Endothelial cell of umbilical vein (primary cell): ENCODE measurements around the gene MYORG. TPM values are rescaled to one million over a fixed set of nuclear protein-coding genes. Genes with fewer than 3 reads are reported as not detected.
"Not testable (repeated sequence)": the region's sequence is repeated elsewhere in the genome, so short reads cannot be mapped to it uniquely, and the experiment has no call there.

Source experiments
- BruUV-seq: library from RNA; stranded (reverse); fragments of 400-500 nt; replicated peaks from 2 replicates; lab custom pipeline; 2021; lab: Mats Ljungman, UMichigan
- CTCF ChIA-PET: fragments of 300-600, 350-600 bp; sonication (Branson Sonifier 250); formaldehyde crosslinking; loops from one replicate; lab custom pipeline; 2021; ENCODE audit warnings: antibody characterized with exemption, inconsistent platforms; lab: Charles Lee
- POLR2A ChIA-PET: fragments of 300-600, 350-600 bp; sonication (Branson Sonifier 250); formaldehyde crosslinking; loops from one replicate; lab custom pipeline; 2021; ENCODE audit warnings: antibody characterized with exemption, inconsistent platforms; lab: Charles Lee
- DNase-seq: peaks from one replicate; pipeline ENCODE4 v3.0.0-alpha.2; 2011; ENCODE audit warnings: low read depth, low spot score
- FAIRE-seq: peaks from 2 replicates; lab custom pipeline; 2011; peaks lifted over from hg19 to GRCh38; lab: Jason Lieb, UNC
- H2AFZ ChIP-seq: 2 replicates; pipeline ENCODE4 v1.6.0; 2012; ENCODE audit warnings: low read depth, low read length, control low read depth, inconsistent platforms
- H3K27ac ChIP-seq: 2 replicates; pipeline ENCODE4 v1.5.1; 2011; ENCODE audit warnings: low read depth, mild to moderate bottlenecking, control low read depth, low read length, moderate library complexity; ENCODE audit not compliant: insufficient read depth
- H3K27me3 ChIP-seq, 2 experiments: 2 replicates each; pipeline versions ENCODE4 v1.6.0 to v1.6.1; 2011; ENCODE audit warnings: low read length in 2 of 2, mixed read lengths in 1 of 2; ENCODE audit not compliant: control insufficient read depth in 2 of 2, insufficient read depth in 2 of 2
- H3K36me3 ChIP-seq, 2 experiments: 2 replicates in 1 of 2; 3 replicates in 1 of 2; pipeline ENCODE4 v1.5.1; 2011; ENCODE audit warnings: low read length in 2 of 2, mild to moderate bottlenecking in 1 of 2, moderate library complexity in 1 of 2; ENCODE audit not compliant: control insufficient read depth in 2 of 2, insufficient read depth in 2 of 2; ENCODE audit errors: extremely low read depth in 1 of 2
- H3K4me1 ChIP-seq: 3 replicates; pipeline ENCODE4 v1.5.1; 2011; ENCODE audit warnings: mild to moderate bottlenecking, low read length; ENCODE audit not compliant: control insufficient read depth, insufficient read depth; ENCODE audit errors: extremely low read depth
- H3K4me2 ChIP-seq: 2 replicates; pipeline ENCODE4 v1.6.1; 2011; ENCODE audit warnings: low read length, control low read depth, mixed read lengths; ENCODE audit not compliant: insufficient read depth
- H3K4me3 ChIP-seq, 3 experiments: fragments of 200-600 bp in 1 of 3; sonication (generic), shearing (Covaris generic) in 1 of 3; replicated peaks in 1 of 3; 2 replicates each; pipeline ENCODE4 v1.5.1; 2011 to 2016; ENCODE audit warnings: control low read depth in 3 of 3, low read length in 3 of 3, mild to moderate bottlenecking in 2 of 3, inconsistent platforms in 1 of 3, low read depth in 1 of 3, moderate library complexity in 1 of 3; ENCODE audit not compliant: insufficient read depth in 1 of 3
- H3K79me2 ChIP-seq: 2 replicates; pipeline ENCODE4 v1.6.0; 2012; ENCODE audit warnings: low read length, inconsistent platforms; ENCODE audit not compliant: control insufficient read depth, insufficient read depth
- H3K9ac ChIP-seq: replicated peaks from 2 replicates; pipeline ENCODE3; 2011; ENCODE audit warnings: low read length, control low read depth; ENCODE audit not compliant: insufficient read depth; ENCODE audit errors: extremely low read depth
- H3K9me1 ChIP-seq: replicated peaks from 3 replicates; pipeline ENCODE4 v1.6.0; 2011; ENCODE audit warnings: mild to moderate bottlenecking, low read length; ENCODE audit not compliant: control insufficient read depth, insufficient read depth; ENCODE audit errors: extremely low read depth
- H3K9me3 ChIP-seq: replicated peaks from 2 replicates; pipeline ENCODE4 v1.5.1; 2012; ENCODE audit warnings: low read length, inconsistent platforms; ENCODE audit not compliant: control insufficient read depth, insufficient read depth
- H4K20me1 ChIP-seq: replicated peaks from 2 replicates; pipeline ENCODE3; 2011; ENCODE audit warnings: mild to moderate bottlenecking, low read length; ENCODE audit not compliant: control insufficient read depth, insufficient read depth; ENCODE audit errors: extremely low read depth
- EZH2 ChIP-seq: IDR thresholded peaks from 2 replicates; pipeline ENCODE4 v1.6.1; 2012; ENCODE audit warnings: borderline replicate concordance, low read depth, mild to moderate bottlenecking, moderate library complexity, low read length, inconsistent platforms; ENCODE audit not compliant: severe bottlenecking
- FOS ChIP-seq: IDR thresholded peaks from 2 replicates; pipeline ENCODE4 v1.6.1; 2011; ENCODE audit warnings: mild to moderate bottlenecking, low read length, moderate library complexity, borderline replicate concordance; ENCODE audit not compliant: insufficient read depth
- MAX ChIP-seq: IDR thresholded peaks from 2 replicates; pipeline ENCODE4 v1.6.1; 2011; ENCODE audit not compliant: insufficient read depth, insufficient read length
- MYC ChIP-seq: IDR thresholded peaks from one replicate; pipeline ENCODE4 v1.6.1; 2011; ENCODE audit warnings: mild to moderate bottlenecking, low read depth, low read length
- POLR2A ChIP-seq: IDR thresholded peaks from 2 replicates; pipeline ENCODE4 v1.6.1; 2012; ENCODE audit warnings: low read depth, mild to moderate bottlenecking, control low read depth, low read length
- dilution Hi-C: fragments of 300-500 bp; cut with MboI; formaldehyde crosslinking; loops from one replicate; pipeline ENCODE4 v1.15.0; 2019; ENCODE audit warnings: low sequenced_read_pairs; ENCODE audit not compliant: extremely low pct_ligation_motif_present
- intact Hi-C: fragments of 100-400 bp; cut with micrococcal nuclease; formaldehyde crosslinking; loops from one replicate; pipeline ENCODE4 v1.10.0; 2022
- polyA plus RNA-seq, 4 experiments: library from polyadenylated mRNA; depleted of rRNA in 3 of 4; stranded (reverse) in 3 of 4; unstranded in 1 of 4; fragments of >200 nt; gene quantifications; 2 replicates each; pipeline versions ENCODE4 v1.2.1 to v1.2.3, GENCODE V29; 2011 to 2012; ENCODE audit warnings: missing spikeins in 1 of 4
- total RNA-seq: library from RNA; stranded (reverse); gene quantifications from 2 replicates; pipeline ENCODE4 v1.2.3, GENCODE V29; 2021
- TF ChIP-seq, protein P1 (sequence below), 2 donors: IDR thresholded peaks; 1 replicate in 1 of 2; 2 replicates in 1 of 2; pipeline ENCODE4 v1.5.1; 2011; ENCODE audit warnings: low read length in 2 of 2, mild to moderate bottlenecking in 2 of 2, moderate library complexity in 2 of 2, control low read depth in 1 of 2, inconsistent platforms in 1 of 2, low read depth in 1 of 2; ENCODE audit not compliant: insufficient read depth in 1 of 2; ENCODE audit errors: extremely low read depth in 1 of 2

MYORG gene
- total and polyA plus RNA-seq, 2 donors (not counting 3 experiments of a cell fraction or from before 2014, with no cell fraction given): 2.8 to 7.0 TPM

- DNase-seq: no peak
- no peaks in the 10 kb centered on the region for H3K9me1 ChIP-seq
- no peak for TF ChIP-seq POLR2A
- no peak for TF ChIP-seq EZH2
- TF ChIP-seq MAX: no peak
- TF ChIP-seq FOS: no peak
- TF ChIP-seq MYC: no peak
- TF ChIP-seq, protein P1, sequence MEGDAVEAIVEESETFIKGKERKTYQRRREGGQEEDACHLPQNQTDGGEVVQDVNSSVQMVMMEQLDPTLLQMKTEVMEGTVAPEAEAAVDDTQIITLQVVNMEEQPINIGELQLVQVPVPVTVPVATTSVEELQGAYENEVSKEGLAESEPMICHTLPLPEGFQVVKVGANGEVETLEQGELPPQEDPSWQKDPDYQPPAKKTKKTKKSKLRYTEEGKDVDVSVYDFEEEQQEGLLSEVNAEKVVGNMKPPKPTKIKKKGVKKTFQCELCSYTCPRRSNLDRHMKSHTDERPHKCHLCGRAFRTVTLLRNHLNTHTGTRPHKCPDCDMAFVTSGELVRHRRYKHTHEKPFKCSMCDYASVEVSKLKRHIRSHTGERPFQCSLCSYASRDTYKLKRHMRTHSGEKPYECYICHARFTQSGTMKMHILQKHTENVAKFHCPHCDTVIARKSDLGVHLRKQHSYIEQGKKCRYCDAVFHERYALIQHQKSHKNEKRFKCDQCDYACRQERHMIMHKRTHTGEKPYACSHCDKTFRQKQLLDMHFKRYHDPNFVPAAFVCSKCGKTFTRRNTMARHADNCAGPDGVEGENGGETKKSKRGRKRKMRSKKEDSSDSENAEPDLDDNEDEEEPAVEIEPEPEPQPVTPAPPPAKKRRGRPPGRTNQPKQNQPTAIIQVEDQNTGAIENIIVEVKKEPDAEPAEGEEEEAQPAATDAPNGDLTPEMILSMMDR (IDR thresholded peaks at IDR 0.05; ENCODE audit: extremely low read depth in 1 of 2, insufficient read depth in 1 of 2, low read depth in 1 of 2, low read length in 2 of 2): no peak
- dilution Hi-C loops (no loop called here), intact Hi-C loops (no loop called here)
- BruUV-seq: no TSS peak
- no peaks in the 10 kb centered on the region for H3K4me1 ChIP-seq
- no peaks in the 10 kb centered on the region for H3K27me3 ChIP-seq
- CTCF ChIA-PET: interaction anchor here (0.6 to 1.4 kb wide), 5 partner anchors 8 to 209 kb away, joined by 3 to 7 read pairs (median 3); partner anchors contain the start of gene MYORG
- no peak for FAIRE-seq
- H3K4me3 ChIP-seq: no peak overlapping the region
- peaks cover 2% of the 10 kb centered on the region for H3K79me2 ChIP-seq
- POLR2A ChIA-PET: interaction anchor here (0.6 kb wide), 1 partner anchor 460 kb away, joined by 10 read pairs; no protein-coding TSS in a partner anchor
- no peak overlapping the region for H3K27ac ChIP-seq
- H3K4me2 ChIP-seq: no peak overlapping the region
- no peak overlapping the region for H3K9ac ChIP-seq
- no peak overlapping the region for H2AFZ ChIP-seq
- H3K36me3 ChIP-seq: peaks cover 4 to 25% of the 10 kb centered on the region in 2 experiments
- H4K20me1 ChIP-seq: no peaks in the 10 kb centered on the region
- H3K9me3 ChIP-seq: no peaks in the 10 kb centered on the region
These were observed 37.9 kb downstream of the MYORG start for GRCh38 chr9:34338665-34339385.

- not testable (repeated sequence) for BruUV-seq
These were observed 38.6 kb downstream of the MYORG start for GRCh38 chr9:34338079-34338478.

More at GRCh38 chr9:34338079-34338478, 38.6 kb downstream of the MYORG start:
- FAIRE-seq, H3K9me1 ChIP-seq, H3K4me1 ChIP-seq, intact Hi-C loops, dilution Hi-C loops, POLR2A ChIA-PET, H3K27ac ChIP-seq, H3K9ac ChIP-seq, H4K20me1 ChIP-seq, H3K4me3 ChIP-seq, H3K79me2 ChIP-seq, H3K27me3 ChIP-seq, DNase-seq, H2AFZ ChIP-seq, H3K4me2 ChIP-seq, H3K9me3 ChIP-seq: not testable (repeated sequence)
- CTCF ChIA-PET: interaction anchor here (0.6 to 1.4 kb wide), 9 partner anchors 8 to 386 kb away, joined by 3 to 8 read pairs (median 3); partner anchors contain the start of gene MYORG
- peaks cover 4 to 21% of the 10 kb centered on the region in 2 experiments for H3K36me3 ChIP-seq
